ENCODE results near the gene PRMT1.

The PRMT1 gene

GRCh38 chr19:49687566-49688316 lies 10.7 kb downstream of the PRMT1 start:
- no peak overlapping the region for H3K27ac Mint-ChIP-seq
- H3K4me3 Mint-ChIP-seq: no peak overlapping the region
- peaks cover 57% of the 10 kb centered on the region for H3K4me1 Mint-ChIP-seq
- H3K36me3 Mint-ChIP-seq: peaks cover 63% of the 10 kb centered on the region
- ATAC-seq: no peak
- H3K9me3 Mint-ChIP-seq: no peaks in the 10 kb centered on the region
- H3K27me3 Mint-ChIP-seq: peaks cover 36% of the 10 kb centered on the region

- H3K36me3 Mint-ChIP-seq: peaks cover 60% of the 10 kb centered on the region
- H3K27ac Mint-ChIP-seq: no peak overlapping the region
- H3K4me3 Mint-ChIP-seq: no peak overlapping the region
- no peak for ATAC-seq
- peaks cover 56% of the 10 kb centered on the region for H3K4me1 Mint-ChIP-seq
- no peaks in the 10 kb centered on the region for H3K9me3 Mint-ChIP-seq
- peaks cover 41% of the 10 kb centered on the region for H3K27me3 Mint-ChIP-seq
These were observed 11.6 kb downstream of the PRMT1 start for GRCh38 chr19:49688531-49689132.

GRCh38 chr19:49689133-49690078 lies 12.3 kb downstream of the PRMT1 start, which contains the start of gene ADM5:
Gene ADM5, plus strand, starts transcription at chr19:49689594. Its CDS starts 244 bp downstream, at chr19:49689838.
- Mint-ChIP-seq H3K36me3 (peaks cover 53% of the 10 kb centered on the region), H3K9me3 (no peaks in the 10 kb centered on the region), H3K27me3 (peaks cover 41% of the 10 kb centered on the region), H3K27ac (no peak within 1 kb of the TSS), H3K4me1 (peaks cover 48% of the 10 kb centered on the region), H3K4me3 (peak within 1 kb of the TSS; percentile 73)
- ATAC-seq: peak; percentile 32

- Mint-ChIP-seq H3K4me1 (peaks cover 46% of the 10 kb centered on the region), H3K27me3 (peaks cover 41% of the 10 kb centered on the region), H3K36me3 (peaks cover 45% of the 10 kb centered on the region), H3K9me3 (no peaks in the 10 kb centered on the region), H3K4me3 (peak overlapping the region; percentile 73), H3K27ac (peak overlapping the region; percentile 18)
- ATAC-seq: no peak
These were observed 13.1 kb downstream of the PRMT1 start for GRCh38 chr19:49690079-49690655.

- Mint-ChIP-seq H3K27me3 (peaks cover 41% of the 10 kb centered on the region), H3K4me3 (peak within 1 kb of the TSS; percentile 73), H3K9me3 (no peaks in the 10 kb centered on the region), H3K27ac (peak within 1 kb of the TSS; percentile 18), H3K36me3 (peaks cover 39% of the 10 kb centered on the region), H3K4me1 (peaks cover 40% of the 10 kb centered on the region)
- peak; percentile 18 for ATAC-seq
These were observed 13.7 kb downstream of the PRMT1 start, which contains the start of gene CPT1C for GRCh38 chr19:49690656-49691242. Gene CPT1C, plus strand, starts transcription at chr19:49691116. Its CDS starts 1,137 bp downstream, at chr19:49692253.

GRCh38 chr19:49691243-49692146 lies 14.4 kb downstream of the PRMT1 start:
- H3K4me3 Mint-ChIP-seq: peak overlapping the region; percentile 73
- H3K27ac Mint-ChIP-seq: peak overlapping the region; percentile 18
- H3K27me3 Mint-ChIP-seq: peaks cover 41% of the 10 kb centered on the region
- ATAC-seq: peak; percentile 34
- peaks cover 38% of the 10 kb centered on the region for H3K4me1 Mint-ChIP-seq
- no peaks in the 10 kb centered on the region for H3K9me3 Mint-ChIP-seq
- H3K36me3 Mint-ChIP-seq: peaks cover 36% of the 10 kb centered on the region

- no peak for ATAC-seq
- Mint-ChIP-seq H3K27me3 (peaks cover 41% of the 10 kb centered on the region), H3K4me1 (peaks cover 38% of the 10 kb centered on the region), H3K4me3 (no peak overlapping the region), H3K9me3 (no peaks in the 10 kb centered on the region), H3K36me3 (peaks cover 31% of the 10 kb centered on the region), H3K27ac (no peak overlapping the region)
These were observed 15.1 kb downstream of the PRMT1 start for GRCh38 chr19:49692147-49692506.

GRCh38 chr19:49696115-49696514 lies 19.0 kb downstream of the PRMT1 start:
- H3K27ac Mint-ChIP-seq: no peak overlapping the region
- no peak for ATAC-seq
- H3K36me3 Mint-ChIP-seq: no peaks in the 10 kb centered on the region
- no peak overlapping the region for H3K4me3 Mint-ChIP-seq
- H3K27me3 Mint-ChIP-seq: peaks cover 31% of the 10 kb centered on the region
- H3K9me3 Mint-ChIP-seq: no peaks in the 10 kb centered on the region
- peaks cover 3% of the 10 kb centered on the region for H3K4me1 Mint-ChIP-seq

- H3K27ac Mint-ChIP-seq: no peak overlapping the region
- H3K4me3 Mint-ChIP-seq: no peak overlapping the region
- H3K27me3 Mint-ChIP-seq: peaks cover 32% of the 10 kb centered on the region
- no peaks in the 10 kb centered on the region for H3K4me1 Mint-ChIP-seq
- no peaks in the 10 kb centered on the region for H3K36me3 Mint-ChIP-seq
- no peaks in the 10 kb centered on the region for H3K9me3 Mint-ChIP-seq
- no peak for ATAC-seq
These were observed 19.8 kb downstream of the PRMT1 start for GRCh38 chr19:49696865-49697264.

- no peaks in the 10 kb centered on the region for H3K9me3 Mint-ChIP-seq
- no peak overlapping the region for H3K27ac Mint-ChIP-seq
- no peaks in the 10 kb centered on the region for H3K36me3 Mint-ChIP-seq
- H3K4me3 Mint-ChIP-seq: no peak overlapping the region
- H3K27me3 Mint-ChIP-seq: peaks cover 19% of the 10 kb centered on the region
- no peak for ATAC-seq
- H3K4me1 Mint-ChIP-seq: no peaks in the 10 kb centered on the region
These were observed 22.3 kb downstream of the PRMT1 start for GRCh38 chr19:49699364-49699763.

- no peak overlapping the region for H3K4me3 Mint-ChIP-seq
- no peak overlapping the region for H3K27ac Mint-ChIP-seq
- no peaks in the 10 kb centered on the region for H3K36me3 Mint-ChIP-seq
- no peaks in the 10 kb centered on the region for H3K4me1 Mint-ChIP-seq
- ATAC-seq: peak; percentile 39
- no peaks in the 10 kb centered on the region for H3K9me3 Mint-ChIP-seq
- peaks cover 19% of the 10 kb centered on the region for H3K27me3 Mint-ChIP-seq
These were observed 23.5 kb downstream of the PRMT1 start for GRCh38 chr19:49700563-49700962.

GRCh38 chr19:49701271-49701786 lies 24.3 kb downstream of the PRMT1 start:
- Mint-ChIP-seq H3K4me3 (no peak overlapping the region), H3K27me3 (peaks cover 19% of the 10 kb centered on the region), H3K4me1 (no peaks in the 10 kb centered on the region), H3K9me3 (no peaks in the 10 kb centered on the region), H3K27ac (no peak overlapping the region), H3K36me3 (no peaks in the 10 kb centered on the region)
- peak; percentile 37 for ATAC-seq

GRCh38 chr19:49704888-49705642 lies 28.0 kb downstream of the PRMT1 start:
- Mint-ChIP-seq H3K4me1 (no peaks in the 10 kb centered on the region), H3K36me3 (peaks cover 1% of the 10 kb centered on the region), H3K4me3 (no peak overlapping the region), H3K27me3 (peaks cover 34% of the 10 kb centered on the region), H3K9me3 (no peaks in the 10 kb centered on the region), H3K27ac (no peak overlapping the region)
- no peak for ATAC-seq
